Body of pancreas (tissue), 4 donors: Measurements from ENCODE around the gene HEXD.

Experiments
- POLR2A ChIP-seq, 3 donors: fragments of 450-650 bp; IDR thresholded peaks; one replicate each; pipeline ENCODE4 v1.6.1; 2016; ENCODE audit warnings: antibody characterized with exemption in 3 of 3, mild to moderate bottlenecking in 2 of 3
- TF ChIP-seq, protein P1 (sequence below), 7 experiments: fragments of 450-650 bp in 4 of 7; fragments of 200-600 bp in 3 of 7; sonication (generic) in 3 of 7; IDR thresholded peaks; one replicate each; pipeline ENCODE4 v1.5.1; 2016 to 2019; ENCODE audit warnings: antibody characterized with exemption in 7 of 7

DNA sequence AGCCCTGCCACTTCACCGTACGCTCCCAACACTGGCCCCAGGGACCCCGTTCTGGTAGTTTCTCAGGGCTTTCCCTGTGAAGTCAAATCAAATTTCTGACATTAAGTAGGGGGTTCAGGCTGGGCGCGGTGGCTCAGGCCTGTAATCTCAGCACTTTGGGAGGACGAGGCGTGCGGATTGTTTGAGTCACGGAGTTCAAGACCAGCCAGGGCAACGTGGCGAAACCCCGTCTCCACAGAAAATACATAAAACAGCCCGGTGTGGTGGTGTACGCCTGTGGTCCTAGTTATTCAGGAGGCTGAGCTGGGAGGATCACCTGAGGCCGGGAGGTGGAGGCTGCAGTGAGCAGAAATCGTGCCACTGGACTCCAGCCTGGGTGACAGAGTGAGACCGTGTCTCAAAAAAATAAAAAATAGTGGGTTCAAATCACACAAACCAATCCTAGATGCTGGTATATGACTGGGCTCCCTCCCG is 31.8 kb downstream of the HEXD start:
- no peak for TF ChIP-seq POLR2A (IDR thresholded peaks at IDR 0.05)
- TF ChIP-seq, protein P1, sequence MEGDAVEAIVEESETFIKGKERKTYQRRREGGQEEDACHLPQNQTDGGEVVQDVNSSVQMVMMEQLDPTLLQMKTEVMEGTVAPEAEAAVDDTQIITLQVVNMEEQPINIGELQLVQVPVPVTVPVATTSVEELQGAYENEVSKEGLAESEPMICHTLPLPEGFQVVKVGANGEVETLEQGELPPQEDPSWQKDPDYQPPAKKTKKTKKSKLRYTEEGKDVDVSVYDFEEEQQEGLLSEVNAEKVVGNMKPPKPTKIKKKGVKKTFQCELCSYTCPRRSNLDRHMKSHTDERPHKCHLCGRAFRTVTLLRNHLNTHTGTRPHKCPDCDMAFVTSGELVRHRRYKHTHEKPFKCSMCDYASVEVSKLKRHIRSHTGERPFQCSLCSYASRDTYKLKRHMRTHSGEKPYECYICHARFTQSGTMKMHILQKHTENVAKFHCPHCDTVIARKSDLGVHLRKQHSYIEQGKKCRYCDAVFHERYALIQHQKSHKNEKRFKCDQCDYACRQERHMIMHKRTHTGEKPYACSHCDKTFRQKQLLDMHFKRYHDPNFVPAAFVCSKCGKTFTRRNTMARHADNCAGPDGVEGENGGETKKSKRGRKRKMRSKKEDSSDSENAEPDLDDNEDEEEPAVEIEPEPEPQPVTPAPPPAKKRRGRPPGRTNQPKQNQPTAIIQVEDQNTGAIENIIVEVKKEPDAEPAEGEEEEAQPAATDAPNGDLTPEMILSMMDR (IDR thresholded peaks at IDR 0.05): no peak
